ENCODE data around the gene TRPM5.

GRCh38 chr11:2398664-2399355 is 45.5 kb downstream of the TRPM5 start:
- TF ChIP-seq, protein P1, sequence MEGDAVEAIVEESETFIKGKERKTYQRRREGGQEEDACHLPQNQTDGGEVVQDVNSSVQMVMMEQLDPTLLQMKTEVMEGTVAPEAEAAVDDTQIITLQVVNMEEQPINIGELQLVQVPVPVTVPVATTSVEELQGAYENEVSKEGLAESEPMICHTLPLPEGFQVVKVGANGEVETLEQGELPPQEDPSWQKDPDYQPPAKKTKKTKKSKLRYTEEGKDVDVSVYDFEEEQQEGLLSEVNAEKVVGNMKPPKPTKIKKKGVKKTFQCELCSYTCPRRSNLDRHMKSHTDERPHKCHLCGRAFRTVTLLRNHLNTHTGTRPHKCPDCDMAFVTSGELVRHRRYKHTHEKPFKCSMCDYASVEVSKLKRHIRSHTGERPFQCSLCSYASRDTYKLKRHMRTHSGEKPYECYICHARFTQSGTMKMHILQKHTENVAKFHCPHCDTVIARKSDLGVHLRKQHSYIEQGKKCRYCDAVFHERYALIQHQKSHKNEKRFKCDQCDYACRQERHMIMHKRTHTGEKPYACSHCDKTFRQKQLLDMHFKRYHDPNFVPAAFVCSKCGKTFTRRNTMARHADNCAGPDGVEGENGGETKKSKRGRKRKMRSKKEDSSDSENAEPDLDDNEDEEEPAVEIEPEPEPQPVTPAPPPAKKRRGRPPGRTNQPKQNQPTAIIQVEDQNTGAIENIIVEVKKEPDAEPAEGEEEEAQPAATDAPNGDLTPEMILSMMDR (IDR thresholded peaks at IDR 0.05 in 4 of 5, conservative IDR thresholded peaks at IDR 0.05 in 1 of 5), result no peak
- TF ChIP-seq POLR2A (IDR thresholded peaks at IDR 0.05), result no peak

Measured in gastrocnemius medialis (tissue), 4 donors.